Renal cortex interstitium (tissue), 11 donors: Measurements from ENCODE around the gene SP2. TPM values are rescaled to one million over a fixed set of nuclear protein-coding genes. Genes with fewer than 3 reads are reported as not detected.

Experiments
- DNase-seq, 11 donors: peaks; one replicate each; pipeline ENCODE4 v3.0.0-alpha.2; 2013; ENCODE audit warnings: low read depth in 9 of 11, low spot score in 4 of 11; ENCODE audit errors: extremely low read depth in 1 of 11
- polyA plus RNA-seq, 3 donors: library from polyadenylated mRNA; unstranded; fragments of 120-200 nt; gene quantifications; one replicate each; pipeline ENCODE4 v1.2.1, GENCODE V29; 2013; ENCODE audit not compliant: insufficient read length in 3 of 3

Gene SP2
- polyA plus RNA-seq, 3 donors = 22.4 to 23.8 (median 22.6) TPM

- no peak for DNase-seq
These were observed 39.9 kb downstream of the SP2 start for GRCh38 chr17:47935961-47936360.

GRCh38 chr17:47937941-47938340 lies 41.9 kb downstream of the SP2 start:
- DNase-seq = no peak

GRCh38 chr17:47941246-47942095 lies 45.4 kb downstream of the SP2 start, which contains the start of gene PNPO:
Gene PNPO (plus strand): TSS chr17:47941571. CDS start chr17:47941676, 105 bp downstream.
- DNase-seq = peak; percentile 81 to 96 (median 90)

- no peak for DNase-seq
These were observed 46.1 kb downstream of the SP2 start for GRCh38 chr17:47942096-47942510.

GRCh38 chr17:47942568-47942967 lies 46.5 kb downstream of the SP2 start:
- DNase-seq = no peak

- no peak for DNase-seq
These were observed 49.0 kb downstream of the SP2 start for GRCh38 chr17:47945080-47945479.

GRCh38 chr17:47945529-47946508 lies 49.8 kb downstream of the SP2 start:
- DNase-seq = no peak

GRCh38 chr17:47946516-47946915 lies 50.5 kb downstream of the SP2 start:
- DNase-seq = no peak

- peak in 5 of 11 donors; percentile 38 to 46 (median 41) for DNase-seq
These were observed 50.9 kb downstream of the SP2 start for GRCh38 chr17:47946929-47947397.

- no peak for DNase-seq
These were observed 52.7 kb downstream of the SP2 start for GRCh38 chr17:47948706-47949196.

GRCh38 chr17:47949197-47949759 lies 53.2 kb downstream of the SP2 start:
- DNase-seq = peak in 10 of 11 donors; percentile 68 to 84 (median 80)

- DNase-seq = no peak
These were observed 53.9 kb downstream of the SP2 start for GRCh38 chr17:47949946-47950345.

- no peak for DNase-seq
These were observed 54.4 kb downstream of the SP2 start for GRCh38 chr17:47950448-47950847.

- peak in 1 of 11 donors; percentile 24 for DNase-seq
These were observed 56.4 kb downstream of the SP2 start for GRCh38 chr17:47952171-47953021.

- no peak for DNase-seq
These were observed 57.9 kb downstream of the SP2 start for GRCh38 chr17:47953909-47954308.

GRCh38 chr17:47955497-47956461 lies 59.7 kb downstream of the SP2 start:
- no peak for DNase-seq
